AG09309 (cell line): Measurements from ENCODE around the gene THOC7.

Experiments
- DNase-seq: peaks from one replicate; pipeline ENCODE4 v3.0.0-alpha.2; 2010; ENCODE audit warnings: low read depth
- H3K4me3 ChIP-seq: 2 replicates; pipeline ENCODE4 v1.5.1; 2011; ENCODE audit warnings: mild to moderate bottlenecking, low read depth, low read length, moderate library complexity; ENCODE audit not compliant: control insufficient read depth
- CTCF ChIP-seq: IDR thresholded peaks from 2 replicates; pipeline ENCODE4 v1.5.1; 2011; ENCODE audit warnings: mild to moderate bottlenecking, low read depth, low read length, inconsistent platforms; ENCODE audit not compliant: insufficient read depth, control insufficient read depth; ENCODE audit errors: missing control alignments

Gene THOC7

GRCh38 chr3:63847718-63848450, 15.7 kb downstream of the THOC7 start:
- no peak overlapping the region for H3K4me3 ChIP-seq
- no peak for DNase-seq
- TF ChIP-seq CTCF: no peak

GRCh38 chr3:63845215-63845614, 18.4 kb downstream of the THOC7 start:
- H3K4me3 ChIP-seq: no peak overlapping the region
- no peak for TF ChIP-seq CTCF
- DNase-seq: no peak

- no peak for TF ChIP-seq CTCF
- no peak for DNase-seq
- no peak overlapping the region for H3K4me3 ChIP-seq
Observed at GRCh38 chr3:63842127-63842526, 21.5 kb downstream of the THOC7 start.

GRCh38 chr3:63841704-63842103, 21.9 kb downstream of the THOC7 start:
- no peak for TF ChIP-seq CTCF
- no peak overlapping the region for H3K4me3 ChIP-seq
- DNase-seq: no peak

GRCh38 chr3:63832395-63832794, 31.2 kb downstream of the THOC7 start:
- no peak for TF ChIP-seq CTCF
- no peak overlapping the region for H3K4me3 ChIP-seq
- no peak for DNase-seq

GRCh38 chr3:63830526-63830925, 33.1 kb downstream of the THOC7 start:
- TF ChIP-seq CTCF: no peak
- DNase-seq: no peak
- H3K4me3 ChIP-seq: no peak overlapping the region

GRCh38 chr3:63824309-63824708, 39.3 kb downstream of the THOC7 start:
- H3K4me3 ChIP-seq: no peak overlapping the region
- DNase-seq: peak; percentile 20
- TF ChIP-seq CTCF: no peak
